Parathyroid adenoma (tissue), 2 donors: ENCODE measurements around the gene TMEM25.

ENCODE experiments used
- H2AFZ ChIP-seq: fragments of 300-600 bp; sonication (generic); one replicate; pipeline ENCODE4 v1.7.0; 2017; ENCODE audit warnings: antibody characterized with exemption, mild to moderate bottlenecking
- H3K27ac ChIP-seq: fragments of 300-600 bp; sonication (generic); one replicate; pipeline ENCODE4 v1.7.0; 2017
- H3K27me3 ChIP-seq: fragments of 300-600 bp; sonication (generic); one replicate; pipeline ENCODE4 v1.7.0; 2017; ENCODE audit warnings: low read length; ENCODE audit not compliant: control insufficient read depth, insufficient read depth
- H3K36me3 ChIP-seq: fragments of 300-600 bp; sonication (generic); one replicate; pipeline ENCODE4 v1.7.0; 2017; ENCODE audit warnings: low read length; ENCODE audit not compliant: control insufficient read depth, insufficient read depth
- H3K4me1 ChIP-seq: fragments of 300-600 bp; sonication (generic); one replicate; pipeline ENCODE4 v1.7.0; 2017; ENCODE audit warnings: control low read depth
- H3K4me2 ChIP-seq: fragments of 300-600 bp; sonication (generic); one replicate; pipeline ENCODE4 v1.7.0; 2017; ENCODE audit warnings: low read length
- H3K4me3 ChIP-seq: fragments of 300-600 bp; sonication (generic); one replicate; pipeline ENCODE4 v1.7.0; 2017; ENCODE audit warnings: low read depth, low read length
- H3K79me2 ChIP-seq: fragments of 300-600 bp; sonication (generic); one replicate; pipeline ENCODE4 v1.7.0; 2017; ENCODE audit warnings: control low read depth
- H3K9ac ChIP-seq: fragments of 300-600 bp; sonication (generic); one replicate; pipeline ENCODE4 v1.7.0; 2017; ENCODE audit warnings: mild to moderate bottlenecking
- H3K9me3 ChIP-seq: fragments of 300-600 bp; sonication (generic); one replicate; pipeline ENCODE4 v1.7.0; 2017; ENCODE audit warnings: low read length; ENCODE audit not compliant: control insufficient read depth
- CTCF ChIP-seq: fragments of 300-600 bp; sonication (generic); IDR thresholded peaks from one replicate; pipeline ENCODE4 v1.7.0; 2017; ENCODE audit warnings: antibody characterized with exemption, mild to moderate bottlenecking
- donor health status: primary hyperparathyroidism.

Gene TMEM25

GRCh38 chr11:118535261-118535660 is 4.3 kb downstream of the TMEM25 start:
- no peaks in the 10 kb centered on the region for H3K36me3 ChIP-seq
- H3K4me2 ChIP-seq = no peak overlapping the region
- no peak overlapping the region for H3K4me3 ChIP-seq
- no peaks in the 10 kb centered on the region for H3K79me2 ChIP-seq
- H3K27me3 ChIP-seq = no peaks in the 10 kb centered on the region
- H3K9ac ChIP-seq = no peak overlapping the region
- no peaks in the 10 kb centered on the region for H3K4me1 ChIP-seq
- no peak overlapping the region for H3K27ac ChIP-seq
- no peak overlapping the region for H2AFZ ChIP-seq
- no peak for TF ChIP-seq CTCF
- H3K9me3 ChIP-seq = no peaks in the 10 kb centered on the region

GRCh38 chr11:118536726-118537125 is 5.7 kb downstream of the TMEM25 start:
- Histone ChIP-seq H3K4me3 (no peak overlapping the region), H3K4me2 (no peak overlapping the region), H3K4me1 (no peaks in the 10 kb centered on the region), H2AFZ (no peak overlapping the region), H3K9ac (no peak overlapping the region), H3K9me3 (no peaks in the 10 kb centered on the region), H3K27me3 (no peaks in the 10 kb centered on the region), H3K79me2 (no peaks in the 10 kb centered on the region), H3K27ac (no peak overlapping the region), H3K36me3 (no peaks in the 10 kb centered on the region)
- no peak for TF ChIP-seq CTCF

- no peak overlapping the region for H2AFZ ChIP-seq
- no peak for TF ChIP-seq CTCF
- no peaks in the 10 kb centered on the region for H3K4me1 ChIP-seq
Measured at GRCh38 chr11:118537409-118537980, 6.5 kb downstream of the TMEM25 start.

GRCh38 chr11:118544010-118544646 is 13.1 kb downstream of the TMEM25 start:
- Histone ChIP-seq H3K9ac (no peak overlapping the region), H2AFZ (no peak overlapping the region), H3K4me1 (no peaks in the 10 kb centered on the region), H3K4me2 (no peak overlapping the region), H3K27me3 (no peaks in the 10 kb centered on the region), H3K79me2 (no peaks in the 10 kb centered on the region), H3K27ac (no peak overlapping the region), H3K9me3 (no peaks in the 10 kb centered on the region), H3K36me3 (no peaks in the 10 kb centered on the region), H3K4me3 (no peak overlapping the region)
- no peak for TF ChIP-seq CTCF

More at GRCh38 chr11:118537409-118537980, 6.5 kb downstream of the TMEM25 start:
- no peak overlapping the region for H3K4me3 ChIP-seq
- no peaks in the 10 kb centered on the region for H3K9me3 ChIP-seq
- no peaks in the 10 kb centered on the region for H3K27me3 ChIP-seq
- no peaks in the 10 kb centered on the region for H3K79me2 ChIP-seq
- H3K27ac ChIP-seq = no peak overlapping the region
- no peak overlapping the region for H3K4me2 ChIP-seq
- H3K36me3 ChIP-seq = no peaks in the 10 kb centered on the region
- H3K9ac ChIP-seq = no peak overlapping the region

- Histone ChIP-seq H3K79me2 (no peaks in the 10 kb centered on the region), H3K9me3 (no peaks in the 10 kb centered on the region), H2AFZ (no peak overlapping the region), H3K27ac (no peak overlapping the region), H3K27me3 (no peaks in the 10 kb centered on the region), H3K4me3 (no peak overlapping the region), H3K4me1 (no peaks in the 10 kb centered on the region), H3K4me2 (no peak overlapping the region), H3K36me3 (no peaks in the 10 kb centered on the region), H3K9ac (no peak overlapping the region)
- TF ChIP-seq CTCF = no peak
Measured at GRCh38 chr11:118544647-118545010, 13.6 kb downstream of the TMEM25 start.
